Esophagus squamous epithelium (tissue), 4 donors: ENCODE results near the gene MYCBP2.

Experiments
- CTCF ChIP-seq, 6 experiments: fragments of 450-650 bp in 4 of 6; fragments of 200-600 bp in 2 of 6; sonication (generic) in 2 of 6; IDR thresholded peaks; one replicate each; pipeline ENCODE4 v1.5.1; 2016 to 2019; ENCODE audit warnings: antibody characterized with exemption in 6 of 6, mild to moderate bottlenecking in 4 of 6, moderate library complexity in 4 of 6
- POLR2A ChIP-seq, 4 donors: fragments of 450-650 bp; IDR thresholded peaks; one replicate each; pipeline ENCODE4 v1.6.1; 2017; ENCODE audit warnings: antibody characterized with exemption in 4 of 4, mild to moderate bottlenecking in 4 of 4, moderate library complexity in 3 of 4

GRCh38 chr13:77349365-77349764 is 22.5 kb upstream of the MYCBP2 start:
- TF ChIP-seq CTCF (IDR thresholded peaks at IDR 0.05), result no peak
- TF ChIP-seq POLR2A (IDR thresholded peaks at IDR 0.05), result no peak
